IMR-90 (cell line): Measurements from ENCODE around the gene DHRS3.

ENCODE experiments used
- CEBPB ChIP-seq: IDR thresholded peaks from 2 replicates; pipeline ENCODE4 v1.6.1; 2012; ENCODE audit warnings: low read depth, low read length, improper control_type of control experiment
- CHD1 ChIP-seq: IDR thresholded peaks from 2 replicates; pipeline ENCODE4 v1.6.1; 2012; ENCODE audit warnings: low read depth, low read length, improper control_type of control experiment
- FOS ChIP-seq: fragments of 150-350 bp; IDR thresholded peaks from 2 replicates; pipeline ENCODE4 v1.6.1; 2016; ENCODE audit warnings: low read depth, low read length
- MAFK ChIP-seq: IDR thresholded peaks from 2 replicates; pipeline ENCODE4 v1.6.1; 2012; ENCODE audit warnings: low read depth, low read length, improper control_type of control experiment
- MXI1 ChIP-seq: IDR thresholded peaks from 2 replicates; pipeline ENCODE4 v1.6.1; 2012; ENCODE audit warnings: low read depth, mild to moderate bottlenecking, low read length, moderate library complexity, borderline replicate concordance
- POLR2A ChIP-seq: IDR thresholded peaks from 2 replicates; pipeline ENCODE4 v1.6.1; 2012; ENCODE audit warnings: mild to moderate bottlenecking, low read depth, low read length
- RAD21 ChIP-seq: IDR thresholded peaks from 2 replicates; pipeline ENCODE4 v1.6.1; 2012; ENCODE audit warnings: low read length, improper control_type of control experiment
- RCOR1 ChIP-seq: IDR thresholded peaks from 2 replicates; pipeline ENCODE4 v1.6.1; 2012; ENCODE audit warnings: mild to moderate bottlenecking, low read length, improper control_type of control experiment; ENCODE audit not compliant: insufficient replicate concordance
- SMC3 ChIP-seq: fragments of 150-350 bp; IDR thresholded peaks from 2 replicates; pipeline ENCODE4 v1.6.1; 2016; ENCODE audit warnings: low read depth, mild to moderate bottlenecking, antibody characterized with exemption, low read length, moderate library complexity
- TF ChIP-seq, protein P1 (sequence below): conservative IDR thresholded peaks from 2 replicates; pipeline ENCODE4 v1.5.1; 2012; ENCODE audit warnings: mild to moderate bottlenecking, low read depth, low read length, improper control_type of control experiment
- TF ChIP-seq, protein P2 (sequence below): fragments of 150-350 bp; IDR thresholded peaks from 2 replicates; pipeline ENCODE4 v1.6.1; 2017; ENCODE audit warnings: mild to moderate bottlenecking, antibody characterized with exemption, low read length, low read depth
- TF ChIP-seq, protein P3 (sequence below): fragments of 150-350 bp; IDR thresholded peaks from 2 replicates; pipeline ENCODE4 v1.6.1; 2016; ENCODE audit warnings: low read depth, mild to moderate bottlenecking, low read length, moderate library complexity, borderline replicate concordance

DNA sequence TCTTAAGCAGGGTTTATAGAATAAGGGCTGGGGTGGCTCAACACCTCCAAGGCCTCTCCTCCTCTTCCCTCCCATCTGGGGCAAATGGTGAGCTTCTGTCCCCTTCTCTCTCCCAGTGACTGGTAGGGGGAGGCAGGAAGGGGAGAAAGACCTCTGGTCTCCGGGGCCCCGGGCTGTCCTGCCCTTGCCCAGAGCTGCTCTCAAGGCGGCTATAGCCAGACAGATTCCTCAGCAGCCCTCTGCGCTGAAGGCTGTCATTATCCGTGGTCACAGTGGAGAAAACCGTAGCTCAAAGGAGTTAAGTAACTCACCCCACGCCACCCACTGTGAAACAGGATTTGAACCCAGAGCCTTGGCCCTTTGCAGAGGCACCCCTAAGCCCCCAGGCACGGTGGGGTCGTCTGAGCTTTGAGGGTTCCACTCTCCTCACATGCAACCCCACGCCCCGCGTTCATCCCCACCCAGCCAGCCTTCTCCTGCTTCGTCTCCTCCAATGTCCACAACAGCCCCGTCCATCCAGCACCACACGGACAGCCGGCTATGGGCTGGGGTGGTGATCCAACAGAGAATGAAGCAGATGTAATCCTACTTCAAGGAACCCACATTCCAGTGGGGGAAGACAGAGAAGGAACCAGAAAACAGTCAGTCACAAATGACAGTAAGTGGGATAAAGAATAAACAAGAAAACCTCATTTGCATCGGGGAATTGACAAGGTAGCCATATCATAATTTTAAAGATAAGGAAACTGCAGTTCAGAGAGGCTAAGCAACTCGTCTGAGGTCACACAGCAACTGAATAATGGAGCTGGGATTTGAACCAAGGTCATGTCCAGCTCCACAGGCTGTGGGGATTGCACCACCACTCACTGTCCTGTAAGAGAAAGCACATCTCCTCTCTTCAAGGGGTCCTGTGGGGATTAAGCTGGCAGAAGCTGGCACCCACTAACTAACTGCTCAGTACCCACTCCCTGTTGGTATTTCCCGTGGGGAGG is 31.8 kb downstream of the DHRS3 start:
- TF ChIP-seq, protein P1, sequence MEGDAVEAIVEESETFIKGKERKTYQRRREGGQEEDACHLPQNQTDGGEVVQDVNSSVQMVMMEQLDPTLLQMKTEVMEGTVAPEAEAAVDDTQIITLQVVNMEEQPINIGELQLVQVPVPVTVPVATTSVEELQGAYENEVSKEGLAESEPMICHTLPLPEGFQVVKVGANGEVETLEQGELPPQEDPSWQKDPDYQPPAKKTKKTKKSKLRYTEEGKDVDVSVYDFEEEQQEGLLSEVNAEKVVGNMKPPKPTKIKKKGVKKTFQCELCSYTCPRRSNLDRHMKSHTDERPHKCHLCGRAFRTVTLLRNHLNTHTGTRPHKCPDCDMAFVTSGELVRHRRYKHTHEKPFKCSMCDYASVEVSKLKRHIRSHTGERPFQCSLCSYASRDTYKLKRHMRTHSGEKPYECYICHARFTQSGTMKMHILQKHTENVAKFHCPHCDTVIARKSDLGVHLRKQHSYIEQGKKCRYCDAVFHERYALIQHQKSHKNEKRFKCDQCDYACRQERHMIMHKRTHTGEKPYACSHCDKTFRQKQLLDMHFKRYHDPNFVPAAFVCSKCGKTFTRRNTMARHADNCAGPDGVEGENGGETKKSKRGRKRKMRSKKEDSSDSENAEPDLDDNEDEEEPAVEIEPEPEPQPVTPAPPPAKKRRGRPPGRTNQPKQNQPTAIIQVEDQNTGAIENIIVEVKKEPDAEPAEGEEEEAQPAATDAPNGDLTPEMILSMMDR = no peak
- no peak for TF ChIP-seq POLR2A
- TF ChIP-seq CEBPB = no peak
- TF ChIP-seq, protein P2, sequence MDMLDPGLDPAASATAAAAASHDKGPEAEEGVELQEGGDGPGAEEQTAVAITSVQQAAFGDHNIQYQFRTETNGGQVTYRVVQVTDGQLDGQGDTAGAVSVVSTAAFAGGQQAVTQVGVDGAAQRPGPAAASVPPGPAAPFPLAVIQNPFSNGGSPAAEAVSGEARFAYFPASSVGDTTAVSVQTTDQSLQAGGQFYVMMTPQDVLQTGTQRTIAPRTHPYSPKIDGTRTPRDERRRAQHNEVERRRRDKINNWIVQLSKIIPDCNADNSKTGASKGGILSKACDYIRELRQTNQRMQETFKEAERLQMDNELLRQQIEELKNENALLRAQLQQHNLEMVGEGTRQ = no peak
- TF ChIP-seq SMC3 = no peak
- no peak for TF ChIP-seq RAD21
- TF ChIP-seq, protein P3, sequence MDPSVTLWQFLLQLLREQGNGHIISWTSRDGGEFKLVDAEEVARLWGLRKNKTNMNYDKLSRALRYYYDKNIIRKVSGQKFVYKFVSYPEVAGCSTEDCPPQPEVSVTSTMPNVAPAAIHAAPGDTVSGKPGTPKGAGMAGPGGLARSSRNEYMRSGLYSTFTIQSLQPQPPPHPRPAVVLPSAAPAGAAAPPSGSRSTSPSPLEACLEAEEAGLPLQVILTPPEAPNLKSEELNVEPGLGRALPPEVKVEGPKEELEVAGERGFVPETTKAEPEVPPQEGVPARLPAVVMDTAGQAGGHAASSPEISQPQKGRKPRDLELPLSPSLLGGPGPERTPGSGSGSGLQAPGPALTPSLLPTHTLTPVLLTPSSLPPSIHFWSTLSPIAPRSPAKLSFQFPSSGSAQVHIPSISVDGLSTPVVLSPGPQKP = no peak
- TF ChIP-seq RCOR1 = no peak
- TF ChIP-seq MXI1 = no peak
- no peak for TF ChIP-seq CHD1
- no peak for TF ChIP-seq MAFK
- no peak for TF ChIP-seq FOS
